ENCODE data around the gene HDAC4. TPM values are rescaled to one million over a fixed set of nuclear protein-coding genes. Genes with fewer than 3 reads are reported as not detected.

HDAC4 gene
- total RNA-seq, 1 experiment from 2014 or later: 32.0 TPM

DNA sequence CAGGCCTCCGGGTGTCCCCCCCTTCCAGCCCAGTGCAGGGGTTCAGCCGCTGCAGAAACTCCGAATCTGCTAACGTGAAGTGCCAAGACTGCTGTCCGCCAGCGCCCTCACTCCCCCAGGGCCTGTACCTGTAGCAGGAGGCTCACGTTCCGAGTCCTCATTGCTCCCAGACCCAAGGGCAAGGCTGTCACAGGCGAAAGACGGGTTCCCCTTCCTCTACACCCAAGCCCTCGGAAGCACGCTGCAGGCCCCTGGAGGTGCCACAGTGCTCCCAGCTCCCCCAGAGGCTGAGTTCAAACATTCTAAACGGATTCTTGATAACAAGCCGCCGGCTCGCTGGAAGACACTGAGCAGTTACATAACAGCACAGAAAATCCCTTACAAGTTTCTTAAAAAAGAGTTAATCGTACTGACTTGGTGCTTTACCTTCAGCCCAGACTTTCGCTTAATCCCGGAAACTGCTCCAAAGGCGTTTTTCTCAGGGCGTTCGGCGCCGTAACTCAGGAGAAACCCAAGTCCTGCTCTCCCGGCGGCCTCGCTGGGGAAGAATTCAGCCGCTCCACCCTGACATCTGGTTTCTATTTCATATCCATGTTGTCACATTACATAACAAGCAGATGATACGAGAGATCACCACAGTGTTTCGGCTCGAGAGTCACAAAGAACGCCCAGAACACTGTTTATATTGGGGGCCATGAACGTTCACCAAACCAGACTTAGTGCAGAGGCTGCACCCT is 92.0 kb downstream of the HDAC4 start:
- H3K27me3 Mint-ChIP-seq (ENCODE audit: low read depth): no peaks in the 10 kb centered on the region; the same call in 1 of the 2 replicates
- H2BK12ac ChIP-seq (ENCODE audit: insufficient read length, low read depth, low read length): no peak overlapping the region
- 0 out of 5 replicates have a peak, but pooled peaks cover 0 to under 1% of the 10 kb centered on the region in 2 experiments for H3K9me3 Mint-ChIP-seq
- H2BK15ac ChIP-seq (ENCODE audit: low read depth, low read length): no peak overlapping the region
- H3K27ac ChIP-seq (ENCODE audit: insufficient read length, low read depth, low read length): no peak overlapping the region
- no peaks in the 10 kb centered on the region for H3K23me2 ChIP-seq (ENCODE audit: insufficient read length, low read depth, low read length, poor library complexity, severe bottlenecking)
- H4K91ac ChIP-seq (ENCODE audit: insufficient read length, low read depth, low read length): no peak overlapping the region
- WGBS (ENCODE audit: extremely low coverage, insufficient read length, low lambda C conversion rate): no CpG with 5 or more reads among the region's 33 CpGs
- H4K5ac ChIP-seq (ENCODE audit: insufficient read length, low read depth, low read length): no peak overlapping the region
- no peak overlapping the region for H2AK5ac ChIP-seq (ENCODE audit: insufficient read length, low read length)
- H3K36me3 Mint-ChIP-seq (ENCODE audit: insufficient read depth in 1 of 3, low read depth in 3 of 3): peaks cover under 1 to 5% (median 2%) of the 10 kb centered on the region in 3 experiments; a peak in 6 of 7 replicates
- peaks cover 6% of the 10 kb centered on the region for H4K20me1 ChIP-seq (ENCODE audit: control insufficient read depth, insufficient read depth, insufficient read length)
- TF ChIP-seq, protein P1, sequence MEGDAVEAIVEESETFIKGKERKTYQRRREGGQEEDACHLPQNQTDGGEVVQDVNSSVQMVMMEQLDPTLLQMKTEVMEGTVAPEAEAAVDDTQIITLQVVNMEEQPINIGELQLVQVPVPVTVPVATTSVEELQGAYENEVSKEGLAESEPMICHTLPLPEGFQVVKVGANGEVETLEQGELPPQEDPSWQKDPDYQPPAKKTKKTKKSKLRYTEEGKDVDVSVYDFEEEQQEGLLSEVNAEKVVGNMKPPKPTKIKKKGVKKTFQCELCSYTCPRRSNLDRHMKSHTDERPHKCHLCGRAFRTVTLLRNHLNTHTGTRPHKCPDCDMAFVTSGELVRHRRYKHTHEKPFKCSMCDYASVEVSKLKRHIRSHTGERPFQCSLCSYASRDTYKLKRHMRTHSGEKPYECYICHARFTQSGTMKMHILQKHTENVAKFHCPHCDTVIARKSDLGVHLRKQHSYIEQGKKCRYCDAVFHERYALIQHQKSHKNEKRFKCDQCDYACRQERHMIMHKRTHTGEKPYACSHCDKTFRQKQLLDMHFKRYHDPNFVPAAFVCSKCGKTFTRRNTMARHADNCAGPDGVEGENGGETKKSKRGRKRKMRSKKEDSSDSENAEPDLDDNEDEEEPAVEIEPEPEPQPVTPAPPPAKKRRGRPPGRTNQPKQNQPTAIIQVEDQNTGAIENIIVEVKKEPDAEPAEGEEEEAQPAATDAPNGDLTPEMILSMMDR (conservative IDR thresholded peaks at IDR 0.05): no peak
- no peak overlapping the region for H3K4ac ChIP-seq (ENCODE audit: low read depth, low read length)
- peak overlapping the region in 2 of 3 experiments; percentile 7 to 79; a peak in 1 of 7 replicates for H3K27ac Mint-ChIP-seq
- H2BK120ac ChIP-seq (ENCODE audit: low read depth, low read length, poor library complexity, severe bottlenecking): no peak overlapping the region
- DNase-seq: peak; percentile 28
- H3K9me3 ChIP-seq (ENCODE audit: control insufficient read depth, low read depth, low read length): no peaks in the 10 kb centered on the region
- no peak overlapping the region for H3K56ac ChIP-seq (ENCODE audit: insufficient read length, low read depth, low read length)
- H3K4me1 ChIP-seq (ENCODE audit: insufficient read depth, low read length): no peaks in the 10 kb centered on the region
- H2AFZ ChIP-seq (ENCODE audit: low read length): no peak overlapping the region
- no peak overlapping the region for H2BK5ac ChIP-seq (ENCODE audit: insufficient read length, low read length)
- H3K9ac ChIP-seq (ENCODE audit: extremely low read depth, insufficient read length, low read length): no peak overlapping the region
- no peaks in the 10 kb centered on the region for H3K27me3 ChIP-seq (ENCODE audit: insufficient read depth, low read length)
- no peak overlapping the region for H4K8ac ChIP-seq (replicated peaks; ENCODE audit: insufficient read length, low read depth, low read length)
- no peak overlapping the region for H3K18ac ChIP-seq (ENCODE audit: insufficient read length, low read depth, low read length)
- H3T11ph ChIP-seq (ENCODE audit: low read length): no peak overlapping the region
- H3K79me1 ChIP-seq (ENCODE audit: insufficient read depth, low read depth, low read length, poor library complexity, severe bottlenecking): peaks cover 10% of the 10 kb centered on the region
- H3K14ac ChIP-seq (ENCODE audit: insufficient read depth, low read length): no peak overlapping the region
- H3K23ac ChIP-seq (ENCODE audit: insufficient read length, low read depth, low read length): no peak overlapping the region
- H3K79me2 ChIP-seq (ENCODE audit: insufficient read depth, low read length): peaks cover 5% of the 10 kb centered on the region; the same call in 1 of the 2 replicates
- no peak overlapping the region for H3K4me2 ChIP-seq (ENCODE audit: insufficient read depth, insufficient read length, low read length)
- no peak overlapping the region for H2BK20ac ChIP-seq (ENCODE audit: low read depth, low read length, poor library complexity, severe bottlenecking)
- no peak overlapping the region for H3K4me3 Mint-ChIP-seq
- H3K4me1 Mint-ChIP-seq: peaks cover 14 to 22% of the 10 kb centered on the region in 2 experiments
